Cardiac muscle cell (in vitro differentiated cells and primary cell): ENCODE data around the gene ARSA. TPM values are rescaled to one million over a fixed set of nuclear protein-coding genes. Genes with fewer than 3 reads are reported as not detected.

Experiments used
- DNase-seq, 2 donors: peaks; one replicate each; pipeline versions ENCODE4 v3.0.0 to v3.0.0-alpha.2; 2010 to 2017; ENCODE audit warnings: low read depth in 1 of 2, low spot score in 1 of 2
- H3K27ac ChIP-seq: fragments of 200-600 bp; sonication (generic); 2 replicates; pipeline ENCODE4 v1.5.1; 2016
- H3K27me3 ChIP-seq: fragments of 200-600 bp; sonication (generic); 2 replicates; pipeline ENCODE4 v1.6.0; 2016; ENCODE audit warnings: control low read depth
- H3K36me3 ChIP-seq: fragments of 200-600 bp; sonication (generic); 2 replicates; pipeline ENCODE4 v1.5.1; 2016; ENCODE audit warnings: control low read depth
- H3K4me1 ChIP-seq: fragments of 200-600 bp; sonication (generic); 2 replicates; pipeline ENCODE4 v1.8.1; 2017; ENCODE audit warnings: low read depth, mild to moderate bottlenecking, mixed run types
- H3K4me3 ChIP-seq: fragments of 200-600 bp; sonication (generic); 2 replicates; pipeline ENCODE4 v1.5.1; 2016; ENCODE audit warnings: mild to moderate bottlenecking
- H3K9me3 ChIP-seq: fragments of 200-600 bp; sonication (generic); 2 replicates; pipeline ENCODE4 v1.5.1; 2017; ENCODE audit warnings: low read depth, mild to moderate bottlenecking, control low read depth
- CTCF ChIP-seq: IDR thresholded peaks from 2 replicates; pipeline ENCODE4 v1.5.1; 2012; ENCODE audit warnings: low read depth, mild to moderate bottlenecking, low read length
- polyA plus RNA-seq: library from polyadenylated mRNA; unstranded; fragments of >200 nt; fragmentation: Nextera tagmentation; extraction: Ambion mirVana; gene quantifications from 2 replicates; pipeline ENCODE4 v1.2.1, GENCODE V29; 2016
- total RNA-seq: library from RNA; depleted of rRNA; stranded (reverse); fragments of >200 nt; gene quantifications from 2 replicates; pipeline ENCODE4 v1.2.3, GENCODE V29; 2016

ARSA gene
- total and polyA plus RNA-seq, 2 experiments from 2014 or later, result 16.8 to 58.1 TPM

GRCh38 chr22:50625131-50625567 lies 2.8 kb downstream of the ARSA start:
- H3K4me1 ChIP-seq, result peaks cover 14% of the 10 kb centered on the region

DNA sequence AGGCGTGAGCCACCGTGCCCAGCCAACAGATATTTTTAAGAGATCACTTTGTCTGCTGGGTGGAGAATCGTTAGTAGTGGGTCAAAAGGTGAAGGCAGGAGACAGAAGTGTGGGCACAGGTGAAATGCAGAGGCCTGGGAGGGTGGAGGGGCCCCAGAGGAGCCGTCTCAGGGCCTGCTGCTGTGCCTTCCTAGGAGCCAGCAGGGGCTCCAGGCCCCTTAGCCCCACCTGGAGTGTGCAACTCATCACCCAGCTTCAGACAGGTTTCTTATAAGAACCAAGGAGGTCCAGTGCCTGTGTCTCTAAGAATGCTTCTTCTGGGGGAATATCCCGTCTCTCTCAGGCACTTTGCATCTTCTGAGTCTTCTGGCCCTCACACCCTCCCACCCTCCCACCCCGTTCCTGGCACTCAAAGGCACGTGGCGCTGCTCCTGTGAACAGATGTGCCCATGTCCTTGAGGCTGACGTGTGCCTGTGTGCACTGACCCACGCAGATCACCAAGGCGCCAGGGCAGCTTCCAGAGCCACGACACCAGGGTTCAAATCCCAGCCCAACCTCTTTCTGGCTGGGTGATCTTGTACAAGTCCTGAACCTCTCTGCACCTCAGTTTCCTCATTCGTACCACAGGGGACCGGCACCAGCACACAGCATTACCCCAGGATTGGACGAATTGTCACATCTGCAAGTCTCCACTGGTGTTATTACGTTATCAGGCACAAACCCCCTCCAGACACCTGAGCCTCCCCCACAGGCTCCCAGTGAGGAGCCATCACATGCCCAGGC lies 3.4 kb downstream of the ARSA start:
- no peaks in the 10 kb centered on the region for H3K27me3 ChIP-seq
- no peak overlapping the region for H3K4me3 ChIP-seq
- no peaks in the 10 kb centered on the region for H3K9me3 ChIP-seq
- peaks cover 14% of the 10 kb centered on the region for H3K4me1 ChIP-seq
- no peaks in the 10 kb centered on the region for H3K36me3 ChIP-seq
- no peak for TF ChIP-seq CTCF
- no peak overlapping the region for H3K27ac ChIP-seq
- DNase-seq, result no peak

More at GRCh38 chr22:50625131-50625567, 2.8 kb downstream of the ARSA start:
- Histone ChIP-seq H3K36me3 (no peaks in the 10 kb centered on the region), H3K9me3 (no peaks in the 10 kb centered on the region), H3K27ac (no peak overlapping the region), H3K4me3 (no peak overlapping the region), H3K27me3 (no peaks in the 10 kb centered on the region)
- no peak for DNase-seq
- no peak for TF ChIP-seq CTCF

- no peak overlapping the region for H3K27ac ChIP-seq
- DNase-seq, result no peak
- H3K36me3 ChIP-seq, result no peaks in the 10 kb centered on the region
- H3K9me3 ChIP-seq, result no peaks in the 10 kb centered on the region
- H3K4me3 ChIP-seq, result no peak overlapping the region
- peaks cover 1% of the 10 kb centered on the region for H3K27me3 ChIP-seq
- peaks cover 14% of the 10 kb centered on the region for H3K4me1 ChIP-seq
- no peak for TF ChIP-seq CTCF
Observed at GRCh38 chr22:50622723-50623327, 5.1 kb downstream of the ARSA start.

DNA sequence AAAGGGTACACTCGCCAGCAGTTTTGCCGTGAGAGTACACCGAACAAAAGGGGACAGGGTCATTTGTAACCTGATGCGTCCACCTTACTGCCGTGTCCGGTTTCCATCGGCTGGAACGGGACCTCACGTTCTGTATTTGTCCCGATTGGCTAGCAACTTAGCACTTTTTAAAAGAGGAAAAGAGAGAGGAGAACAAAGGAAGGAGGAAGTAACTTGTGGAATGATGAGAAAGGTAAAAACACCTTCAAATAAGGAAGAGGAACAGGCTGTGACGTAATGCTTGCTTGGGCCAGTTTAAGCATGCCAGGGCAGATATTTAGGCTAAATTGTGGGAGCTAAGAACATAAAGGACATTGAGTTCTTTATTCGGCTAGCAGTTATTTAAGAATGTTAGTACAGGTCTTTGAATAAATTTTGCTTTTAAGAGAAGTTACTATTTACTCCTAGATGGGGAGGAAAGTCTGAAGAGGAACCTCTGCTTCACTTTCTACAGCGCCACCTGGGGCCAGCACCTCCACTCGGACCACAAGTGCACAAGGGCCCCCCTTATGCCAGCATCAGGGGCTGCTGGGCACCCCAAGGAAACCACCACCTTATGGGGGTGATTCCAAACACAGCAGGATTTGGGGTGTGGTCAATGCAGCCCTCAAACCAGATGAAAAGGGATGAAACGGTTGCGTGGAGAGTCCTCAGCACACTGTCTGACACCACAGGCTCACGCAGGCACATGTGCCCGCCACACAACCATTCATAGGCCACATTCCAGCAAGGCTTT lies 5.8 kb downstream of the ARSA start:
- Histone ChIP-seq H3K4me3 (peak overlapping the region; percentile 8), H3K27ac (no peak overlapping the region)
- DNase-seq, result no peak

More for the DNA sequence above, 5.8 kb downstream of the ARSA start:
- Histone ChIP-seq H3K36me3 (no peaks in the 10 kb centered on the region), H3K4me1 (peaks cover 10% of the 10 kb centered on the region), H3K9me3 (no peaks in the 10 kb centered on the region), H3K27me3 (peaks cover 3% of the 10 kb centered on the region)
- TF ChIP-seq CTCF, result no peak
